Fibroblast of lung (primary cell): ENCODE results near the gene HIGD2B.

Experiments
- CTCF ChIP-seq, 2 donors: IDR thresholded peaks in 1 of 2; conservative IDR thresholded peaks in 1 of 2; 1 replicate in 1 of 2; 2 replicates in 1 of 2; pipeline ENCODE4 v1.5.1; 2011 to 2012; ENCODE audit warnings: low read length in 2 of 2, control low read depth in 1 of 2, inconsistent platforms in 1 of 2, low read depth in 1 of 2, mild to moderate bottlenecking in 1 of 2
- EZH2 ChIP-seq: IDR thresholded peaks from 2 replicates; pipeline ENCODE4 v1.5.1; 2012; ENCODE audit warnings: low read length, control low read depth, mild to moderate bottlenecking; ENCODE audit errors: missing control alignments

DNA sequence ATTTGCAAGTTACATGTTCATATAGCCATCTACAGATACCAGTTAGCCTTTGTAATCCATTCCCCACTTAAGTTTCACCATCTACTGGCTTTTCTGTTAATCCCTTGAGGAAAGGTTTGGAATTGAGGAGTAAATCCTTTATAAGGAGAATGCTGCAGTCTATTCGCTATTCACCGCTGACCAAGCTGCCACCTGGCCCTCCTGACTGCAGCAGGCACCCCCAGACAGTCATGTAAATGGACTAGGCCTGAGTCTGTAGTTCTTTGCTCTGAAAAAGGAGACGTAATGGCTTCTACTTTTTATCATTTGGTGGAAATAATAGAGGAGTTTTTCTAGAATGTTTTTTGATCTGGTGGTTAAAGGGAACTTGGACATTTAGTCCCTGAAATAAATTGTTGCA, 3.2 kb downstream of the HIGD2B start:
- TF ChIP-seq CTCF (conservative IDR thresholded peaks at IDR 0.05 in 1 of 2, IDR thresholded peaks at IDR 0.05 in 1 of 2; ENCODE audit: low read depth in 1 of 2, low read length in 2 of 2) (no peak), EZH2 (no peak)
